Measurements from ENCODE around the gene AKAP8L.

AKAP8L gene

DNA sequence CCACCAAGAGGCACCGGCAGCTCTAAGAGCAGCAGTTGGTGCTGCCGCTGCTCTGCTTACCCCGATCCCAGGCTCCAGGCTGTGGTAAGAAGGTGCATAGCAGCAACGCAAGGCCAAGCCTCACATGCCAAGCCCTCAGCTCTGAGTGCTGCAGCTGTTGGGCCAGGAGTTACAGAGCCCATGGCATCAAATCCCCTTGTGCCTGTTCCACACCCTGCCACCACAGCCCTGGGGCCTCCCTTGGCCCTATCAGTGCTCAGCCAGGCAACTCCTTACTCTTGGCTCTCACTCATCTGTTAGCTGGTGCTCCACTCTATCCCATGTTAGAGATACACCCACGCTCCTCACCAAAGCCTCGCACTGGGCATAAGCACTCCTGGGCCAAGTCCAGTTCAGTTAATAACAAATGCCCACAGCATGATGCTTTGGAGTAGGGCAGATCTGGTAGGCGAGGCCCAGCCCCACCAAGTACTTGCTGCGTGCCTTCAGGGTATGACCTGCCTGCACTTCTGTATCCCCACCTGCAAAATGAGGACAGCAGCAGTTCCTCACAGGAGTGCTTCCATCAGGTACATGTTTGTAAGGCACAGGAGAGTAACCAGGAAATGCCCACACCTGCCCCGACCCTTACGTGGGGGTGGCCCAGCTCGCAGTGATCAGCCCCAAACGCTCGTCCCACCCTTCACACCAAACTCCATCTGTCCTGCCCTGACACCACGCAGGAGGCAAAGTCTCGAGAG, 16.2 kb downstream of the AKAP8L start:
- no peak for TF ChIP-seq EZH2phosphoT487 (IDR thresholded peaks at IDR 0.05; ENCODE audit: borderline replicate concordance)
- TF ChIP-seq, protein P1, sequence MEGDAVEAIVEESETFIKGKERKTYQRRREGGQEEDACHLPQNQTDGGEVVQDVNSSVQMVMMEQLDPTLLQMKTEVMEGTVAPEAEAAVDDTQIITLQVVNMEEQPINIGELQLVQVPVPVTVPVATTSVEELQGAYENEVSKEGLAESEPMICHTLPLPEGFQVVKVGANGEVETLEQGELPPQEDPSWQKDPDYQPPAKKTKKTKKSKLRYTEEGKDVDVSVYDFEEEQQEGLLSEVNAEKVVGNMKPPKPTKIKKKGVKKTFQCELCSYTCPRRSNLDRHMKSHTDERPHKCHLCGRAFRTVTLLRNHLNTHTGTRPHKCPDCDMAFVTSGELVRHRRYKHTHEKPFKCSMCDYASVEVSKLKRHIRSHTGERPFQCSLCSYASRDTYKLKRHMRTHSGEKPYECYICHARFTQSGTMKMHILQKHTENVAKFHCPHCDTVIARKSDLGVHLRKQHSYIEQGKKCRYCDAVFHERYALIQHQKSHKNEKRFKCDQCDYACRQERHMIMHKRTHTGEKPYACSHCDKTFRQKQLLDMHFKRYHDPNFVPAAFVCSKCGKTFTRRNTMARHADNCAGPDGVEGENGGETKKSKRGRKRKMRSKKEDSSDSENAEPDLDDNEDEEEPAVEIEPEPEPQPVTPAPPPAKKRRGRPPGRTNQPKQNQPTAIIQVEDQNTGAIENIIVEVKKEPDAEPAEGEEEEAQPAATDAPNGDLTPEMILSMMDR (conservative IDR thresholded peaks at IDR 0.05; ENCODE audit: low read length), result no peak
- peaks cover 59% of the 10 kb centered on the region for H4K20me1 ChIP-seq (ENCODE audit: insufficient read depth, low read length, poor library complexity, severe bottlenecking)
- no peaks in the 10 kb centered on the region for H3F3A ChIP-seq (ENCODE audit: low read depth)
- peaks cover 82% of the 10 kb centered on the region for H3K36me3 ChIP-seq (ENCODE audit: insufficient read depth, low read length)
- H3K9me2 ChIP-seq (replicated peaks; ENCODE audit: low read depth, low read length), result no peaks in the 10 kb centered on the region
- no peak overlapping the region for H3K9ac ChIP-seq (ENCODE audit: low read depth, low read length, poor library complexity, severe bottlenecking)
- no peaks in the 10 kb centered on the region for H3K27me3 ChIP-seq (ENCODE audit: insufficient read depth, low read length, poor library complexity, severe bottlenecking)
- H3K4me2 ChIP-seq (ENCODE audit: low read depth, low read length, poor library complexity, severe bottlenecking), result no peak overlapping the region
- H3K79me2 ChIP-seq (ENCODE audit: insufficient read depth, low read length), result peaks cover 72% of the 10 kb centered on the region
- H3K4me1 ChIP-seq (ENCODE audit: insufficient read depth, low read length, poor library complexity, severe bottlenecking), result peaks cover 3% of the 10 kb centered on the region
- no peak overlapping the region for H3K4me3 ChIP-seq (ENCODE audit: low read length, poor library complexity, severe bottlenecking)
- no peak overlapping the region for H2AFZ ChIP-seq (ENCODE audit: low read length)
- H3K9me3 ChIP-seq (ENCODE audit: insufficient read depth, low read depth, low read length), result no peaks in the 10 kb centered on the region

DNA sequence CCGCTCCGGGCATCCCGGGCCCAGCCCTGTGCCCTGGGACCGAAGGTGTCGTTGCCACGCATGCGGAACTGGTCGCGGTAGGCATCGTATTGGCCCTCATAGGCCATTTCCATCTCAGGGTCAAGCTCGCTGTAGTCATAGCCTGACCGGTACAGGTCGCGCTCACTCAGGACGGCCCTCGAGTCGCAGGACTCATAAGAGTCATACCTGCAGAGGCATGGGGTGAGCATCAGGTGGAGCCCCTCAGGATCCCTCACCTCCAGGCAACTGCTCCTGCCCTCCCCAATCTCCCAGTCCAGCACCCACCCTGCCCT, 17.4 kb downstream of the AKAP8L start:
- no peak overlapping the region for H3K9ac ChIP-seq (ENCODE audit: low read depth, low read length, poor library complexity, severe bottlenecking)
- TF ChIP-seq, protein P1 (conservative IDR thresholded peaks at IDR 0.05; ENCODE audit: low read length), result no peak
- no peak for TF ChIP-seq EZH2phosphoT487 (IDR thresholded peaks at IDR 0.05; ENCODE audit: borderline replicate concordance)
- peaks cover 92% of the 10 kb centered on the region for H3K36me3 ChIP-seq (ENCODE audit: insufficient read depth, low read length)

DNA sequence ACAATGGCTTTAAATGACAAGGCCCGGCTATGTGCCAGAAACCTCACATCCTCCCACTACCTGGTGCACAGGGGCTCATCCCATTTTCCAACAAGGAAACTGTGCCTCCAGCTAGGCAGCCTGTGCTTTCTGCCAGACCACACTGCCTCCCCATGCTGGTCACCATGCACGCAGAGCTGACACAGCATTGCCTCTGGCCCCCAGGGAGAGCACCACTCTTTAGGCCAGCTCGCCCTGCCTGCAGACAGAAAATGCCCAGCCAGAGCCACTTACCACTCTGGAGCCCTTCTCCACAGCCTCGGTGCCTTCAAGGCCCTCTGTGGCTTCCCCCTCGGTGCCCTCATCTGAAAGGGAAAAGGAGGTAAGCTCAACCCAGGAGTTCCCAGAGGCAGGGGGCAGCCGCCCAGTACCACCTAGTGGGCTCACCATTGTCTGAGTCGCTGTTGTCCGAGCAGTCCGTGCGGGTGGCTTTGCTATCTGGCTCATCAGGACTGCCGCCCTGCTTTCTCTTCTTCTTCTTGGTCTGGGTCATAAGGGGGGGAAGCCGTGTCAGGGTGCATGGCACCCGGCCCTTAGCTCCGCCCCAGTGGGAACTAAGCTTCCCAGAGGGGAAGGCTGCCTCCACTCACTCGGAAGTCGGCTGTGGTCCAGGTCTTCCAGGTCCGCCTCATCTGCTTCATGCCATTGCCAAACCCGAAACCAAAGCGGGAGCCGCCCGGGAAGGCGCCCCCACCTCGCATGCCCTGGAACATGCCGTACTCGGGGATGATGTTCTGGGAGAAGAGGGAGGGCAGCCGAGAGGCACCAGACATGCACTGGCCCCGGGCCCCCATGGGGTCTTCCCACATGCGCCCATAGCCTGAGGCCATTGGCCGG, 18.0 kb downstream of the AKAP8L start:
- Histone ChIP-seq H3K9ac (ENCODE audit: low read depth, low read length, poor library complexity, severe bottlenecking) (no peak overlapping the region), H3K9me2 (replicated peaks; ENCODE audit: low read depth, low read length) (no peaks in the 10 kb centered on the region), H3K4me3 (ENCODE audit: low read length, poor library complexity, severe bottlenecking) (no peak overlapping the region), H3K4me1 (ENCODE audit: insufficient read depth, low read length, poor library complexity, severe bottlenecking) (no peaks in the 10 kb centered on the region), H3K36me3 (ENCODE audit: insufficient read depth, low read length) (peaks cover 94% of the 10 kb centered on the region), H3K27me3 (ENCODE audit: insufficient read depth, low read length, poor library complexity, severe bottlenecking) (no peaks in the 10 kb centered on the region), H3K9me3 (ENCODE audit: insufficient read depth, low read depth, low read length) (no peaks in the 10 kb centered on the region), H4K20me1 (ENCODE audit: insufficient read depth, low read length, poor library complexity, severe bottlenecking) (peaks cover 45% of the 10 kb centered on the region), H2AFZ (ENCODE audit: low read length) (no peak overlapping the region), H3K4me2 (ENCODE audit: low read depth, low read length, poor library complexity, severe bottlenecking) (no peak overlapping the region), H3K79me2 (ENCODE audit: insufficient read depth, low read length) (peaks cover 55% of the 10 kb centered on the region), H3F3A (ENCODE audit: low read depth) (no peaks in the 10 kb centered on the region)
- TF ChIP-seq, protein P1 (conservative IDR thresholded peaks at IDR 0.05; ENCODE audit: low read length), result no peak
- TF ChIP-seq EZH2phosphoT487 (IDR thresholded peaks at IDR 0.05; ENCODE audit: borderline replicate concordance), result no peak

More for the DNA sequence above, 17.4 kb downstream of the AKAP8L start:
- Histone ChIP-seq H2AFZ (ENCODE audit: low read length) (no peak overlapping the region), H3K4me3 (ENCODE audit: low read length, poor library complexity, severe bottlenecking) (no peak overlapping the region), H4K20me1 (ENCODE audit: insufficient read depth, low read length, poor library complexity, severe bottlenecking) (peaks cover 48% of the 10 kb centered on the region), H3K79me2 (ENCODE audit: insufficient read depth, low read length) (peaks cover 60% of the 10 kb centered on the region), H3K4me1 (ENCODE audit: insufficient read depth, low read length, poor library complexity, severe bottlenecking) (no peaks in the 10 kb centered on the region), H3K9me2 (replicated peaks; ENCODE audit: low read depth, low read length) (no peaks in the 10 kb centered on the region), H3K27me3 (ENCODE audit: insufficient read depth, low read length, poor library complexity, severe bottlenecking) (no peaks in the 10 kb centered on the region), H3K4me2 (ENCODE audit: low read depth, low read length, poor library complexity, severe bottlenecking) (no peak overlapping the region), H3F3A (ENCODE audit: low read depth) (no peaks in the 10 kb centered on the region), H3K9me3 (ENCODE audit: insufficient read depth, low read depth, low read length) (no peaks in the 10 kb centered on the region)

All from Loucy (cell line).